H1 (cell line): ENCODE measurements around the gene ZNF473. TPM values are rescaled to one million over a fixed set of nuclear protein-coding genes. Genes with fewer than 3 reads are reported as not detected.

Source experiments
- ATF2 ChIP-seq: IDR thresholded peaks from 2 replicates; pipeline ENCODE4 v1.6.1; 2012; ENCODE audit warnings: low read length, inconsistent platforms
- polyA plus RNA-seq, 7 experiments: library from polyadenylated mRNA; depleted of rRNA in 3 of 7; stranded (reverse) in 5 of 7; unstranded in 2 of 7; fragments of >200 nt in 5 of 7; fragments of 200-250 nt in 2 of 7; gene quantifications; 1 replicate in 5 of 7; 2 replicates in 1 of 7; 4 replicates in 1 of 7; pipeline versions ENCODE4 v1.2.1 to v1.2.3, GENCODE V29; 2011 to 2013; ENCODE audit warnings: missing spikeins in 2 of 7, mixed read lengths in 2 of 7
- total RNA-seq: library from RNA; stranded (reverse); fragmentation: NEBNext Ultra II Directional; extraction: Animal tissue kit (Norgen Biotek cat#: 25700); gene quantifications from 2 replicates; pipeline ENCODE4 v1.2.1, GENCODE V29; 2021

ZNF473 gene
- total and polyA plus RNA-seq, 2 of the 8 experiments (the other 6 are each of a cell fraction or from before 2014, with no cell fraction given), result 5.2 to 11.7 TPM

- TF ChIP-seq ATF2, result no peak
Measured at GRCh38 chr19:50059045-50059444, 33.2 kb downstream of the ZNF473 start (continued).
